Liver (tissue), 3 donors: ENCODE data around the gene CCNG1.

Experiments
- EGR1 ChIP-seq, 2 donors: IDR thresholded peaks; 2 replicates each; pipeline ENCODE4 v1.6.1; 2016 to 2018; ENCODE audit warnings: antibody characterized with exemption in 2 of 2, low read depth in 2 of 2
- RAD21 ChIP-seq, 2 donors: IDR thresholded peaks; 2 replicates each; pipeline ENCODE4 v1.6.1; 2016; ENCODE audit warnings: antibody characterized with exemption in 2 of 2, mild to moderate bottlenecking in 2 of 2
- TAF1 ChIP-seq: conservative IDR thresholded peaks from 2 replicates; pipeline ENCODE4 v1.6.1; 2016; ENCODE audit warnings: antibody characterized with exemption, mild to moderate bottlenecking
- TF ChIP-seq, protein P1 (sequence below): fragments of 150-350 bp; IDR thresholded peaks from 2 replicates; pipeline ENCODE4 v1.5.1; 2017; ENCODE audit warnings: improper control_type of control experiment, low read depth, low read length; ENCODE audit not compliant: missing input control
- donor health status: healthy.
- donor health status: healthy.

DNA sequence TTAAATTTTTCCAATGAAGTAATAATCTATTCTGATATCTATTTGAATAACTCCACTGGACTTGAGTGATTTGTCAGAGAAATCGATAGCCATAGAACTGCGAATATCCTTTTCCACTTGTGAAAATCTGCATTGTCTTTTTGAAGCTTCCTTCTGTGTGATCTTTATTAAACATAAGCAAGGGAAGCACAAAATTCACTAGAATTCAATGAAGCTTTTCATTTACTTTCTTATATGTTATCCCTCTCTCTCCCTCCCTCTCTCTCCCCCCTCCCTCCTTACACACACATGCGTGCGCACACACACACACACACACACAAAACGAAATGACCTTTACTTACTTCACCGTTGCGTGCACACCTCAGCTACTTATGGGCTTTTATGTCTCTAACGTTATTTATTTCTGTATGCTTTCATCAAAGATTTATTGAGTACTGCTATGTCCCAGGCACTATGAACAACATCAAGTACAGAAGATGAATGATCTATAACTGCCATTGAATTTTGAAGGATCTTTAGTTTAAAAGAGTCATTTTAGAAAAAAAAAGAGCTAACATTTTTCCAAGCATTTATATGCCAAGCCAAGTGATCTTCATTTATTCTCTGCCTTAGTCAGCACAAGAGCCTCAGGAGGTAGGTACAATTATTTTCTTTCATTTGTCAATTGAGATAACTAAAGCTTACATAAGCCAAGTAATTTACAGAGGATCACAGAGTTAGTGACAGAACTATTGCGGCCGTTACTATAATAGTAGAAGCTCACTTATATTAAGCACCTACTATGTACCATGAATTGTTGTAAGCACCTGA, 32.8 kb upstream of the CCNG1 start:
- TF ChIP-seq, protein P1, sequence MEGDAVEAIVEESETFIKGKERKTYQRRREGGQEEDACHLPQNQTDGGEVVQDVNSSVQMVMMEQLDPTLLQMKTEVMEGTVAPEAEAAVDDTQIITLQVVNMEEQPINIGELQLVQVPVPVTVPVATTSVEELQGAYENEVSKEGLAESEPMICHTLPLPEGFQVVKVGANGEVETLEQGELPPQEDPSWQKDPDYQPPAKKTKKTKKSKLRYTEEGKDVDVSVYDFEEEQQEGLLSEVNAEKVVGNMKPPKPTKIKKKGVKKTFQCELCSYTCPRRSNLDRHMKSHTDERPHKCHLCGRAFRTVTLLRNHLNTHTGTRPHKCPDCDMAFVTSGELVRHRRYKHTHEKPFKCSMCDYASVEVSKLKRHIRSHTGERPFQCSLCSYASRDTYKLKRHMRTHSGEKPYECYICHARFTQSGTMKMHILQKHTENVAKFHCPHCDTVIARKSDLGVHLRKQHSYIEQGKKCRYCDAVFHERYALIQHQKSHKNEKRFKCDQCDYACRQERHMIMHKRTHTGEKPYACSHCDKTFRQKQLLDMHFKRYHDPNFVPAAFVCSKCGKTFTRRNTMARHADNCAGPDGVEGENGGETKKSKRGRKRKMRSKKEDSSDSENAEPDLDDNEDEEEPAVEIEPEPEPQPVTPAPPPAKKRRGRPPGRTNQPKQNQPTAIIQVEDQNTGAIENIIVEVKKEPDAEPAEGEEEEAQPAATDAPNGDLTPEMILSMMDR = no peak
- TF ChIP-seq TAF1 = no peak
- no peak for TF ChIP-seq RAD21 (IDR thresholded peaks at IDR 0.05)
- no peak for TF ChIP-seq EGR1 (IDR thresholded peaks at IDR 0.05; ENCODE audit: low read depth in 2 of 2)
